SH-SY5Y (cell line): ENCODE measurements around the gene PFDN5.

Experiments
- GATA2 ChIP-seq: IDR thresholded peaks from 2 replicates; pipeline ENCODE4 v1.6.1; 2011; ENCODE audit warnings: mild to moderate bottlenecking, low read depth, low read length
- GATA3 ChIP-seq: IDR thresholded peaks from 2 replicates; pipeline ENCODE4 v1.6.1; 2011; ENCODE audit warnings: low read depth, mild to moderate bottlenecking, low read length, moderate library complexity

DNA sequence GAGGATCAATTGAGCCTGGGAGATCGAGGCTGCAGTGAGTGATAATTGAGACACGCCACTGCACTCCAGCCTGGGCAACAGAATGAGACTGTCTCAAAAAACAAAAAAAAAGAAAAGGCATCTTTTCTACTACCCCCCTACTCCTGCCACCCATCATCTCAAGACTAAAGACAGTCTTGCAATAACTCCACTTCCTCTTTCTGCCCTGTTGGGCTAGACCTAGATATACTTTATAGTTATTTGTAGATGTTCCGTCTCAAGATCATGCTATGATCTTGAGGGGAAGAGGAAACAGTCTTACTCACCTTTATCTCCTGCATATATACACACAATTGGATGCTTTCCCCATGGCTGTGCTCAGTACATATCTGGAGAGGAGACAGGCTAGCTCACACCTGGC, 39.3 kb upstream of the PFDN5 start:
- no peak for TF ChIP-seq GATA3
- no peak for TF ChIP-seq GATA2
